IMR-90 (cell line): Measurements from ENCODE around the gene CREB1. TPM values are rescaled to one million over a fixed set of nuclear protein-coding genes. Genes with fewer than 3 reads are reported as not detected.

Experiments
- ATAC-seq: fragments of 200-7000 bp; cut with Tn5 transposase; 2 replicates; pipeline ENCODE4 v1.9.1; 2020; ENCODE audit warnings: low read depth, mild to moderate bottlenecking, moderate library complexity
- BruUV-seq: library from RNA; stranded (reverse); fragments of 400-500 nt; replicated peaks from 2 replicates; lab custom pipeline; 2021; lab: Mats Ljungman, UMichigan
- CTCF ChIA-PET: fragments of 300-600 bp; formaldehyde crosslinking; extraction: SDS; loops from one replicate; lab custom pipeline; 2021; ENCODE audit warnings: antibody characterized with exemption; lab: Yijun Ruan, JAX
- POLR2A ChIA-PET: fragments of 300-600 bp; sonication (Branson Sonifier 250); formaldehyde crosslinking; loops from one replicate; lab custom pipeline; 2022; ENCODE audit warnings: antibody characterized with exemption; ENCODE audit not compliant: unreplicated experiment; lab: Charles Lee
- DNase-seq: peaks from one replicate; pipeline ENCODE4 v3.0.0; 2013
- H2AFZ ChIP-seq: replicated peaks from 2 replicates; pipeline ENCODE3; 2013; ENCODE audit warnings: low read length, mild to moderate bottlenecking; ENCODE audit not compliant: poor library complexity
- H2AK5ac ChIP-seq: 2 replicates; pipeline ENCODE4 v1.6.1; 2013; ENCODE audit warnings: low read depth, low read length, inconsistent platforms
- H2AK9ac ChIP-seq: replicated peaks from 2 replicates; pipeline ENCODE3; 2013; ENCODE audit warnings: mild to moderate bottlenecking, low read depth, low read length, moderate library complexity; ENCODE audit not compliant: poor library complexity
- H2BK120ac ChIP-seq: 2 replicates; pipeline ENCODE4 v1.6.1; 2013; ENCODE audit warnings: low read depth, low read length, inconsistent platforms
- H2BK15ac ChIP-seq: 3 replicates; pipeline ENCODE4 v1.6.1; 2013; ENCODE audit warnings: low read depth, low read length, inconsistent platforms
- H2BK20ac ChIP-seq: 2 replicates; pipeline ENCODE4 v1.6.1; 2013; ENCODE audit warnings: low read depth, mild to moderate bottlenecking, inconsistent platforms, low read length, moderate library complexity
- H2BK5ac ChIP-seq: 2 replicates; pipeline ENCODE4 v1.6.1; 2013; ENCODE audit warnings: mild to moderate bottlenecking, low read depth, low read length, inconsistent platforms; ENCODE audit not compliant: poor library complexity, severe bottlenecking
- H3K14ac ChIP-seq: replicated peaks from 2 replicates; pipeline ENCODE4 v1.6.1; 2013; ENCODE audit warnings: low read depth, low read length, inconsistent platforms
- H3K18ac ChIP-seq: 2 replicates; pipeline ENCODE4 v1.6.1; 2013; ENCODE audit warnings: low read depth, low read length, control low read depth
- H3K23ac ChIP-seq: 2 replicates; pipeline ENCODE4 v1.6.1; 2013; ENCODE audit warnings: low read depth, low read length, inconsistent platforms
- H3K27ac ChIP-seq: 2 replicates; pipeline ENCODE4 v1.5.1; 2013; ENCODE audit warnings: mild to moderate bottlenecking, control low read depth, low read length; ENCODE audit not compliant: insufficient read depth
- H3K27me3 ChIP-seq: 2 replicates; pipeline ENCODE4 v1.6.1; 2013; ENCODE audit warnings: low read length; ENCODE audit not compliant: control insufficient read depth, insufficient read depth
- H3K36me3 ChIP-seq: 2 replicates; pipeline ENCODE4 v1.6.1; 2013; ENCODE audit warnings: low read length, mixed read lengths; ENCODE audit not compliant: control insufficient read depth, insufficient read depth
- H3K4ac ChIP-seq: 2 replicates; pipeline ENCODE4 v1.6.1; 2013; ENCODE audit warnings: low read depth, low read length, inconsistent platforms
- H3K4me1 ChIP-seq: 2 replicates; pipeline ENCODE4 v1.6.1; 2013; ENCODE audit warnings: low read length, mixed read lengths; ENCODE audit not compliant: control insufficient read depth, insufficient read depth
- H3K4me2 ChIP-seq: 2 replicates; pipeline ENCODE4 v1.6.1; 2013; ENCODE audit warnings: low read depth, mild to moderate bottlenecking, control low read depth, low read length, moderate library complexity
- H3K4me3 ChIP-seq: 2 replicates; pipeline ENCODE4 v1.5.1; 2013; ENCODE audit warnings: low read depth, mild to moderate bottlenecking, control low read depth, low read length, moderate library complexity; ENCODE audit not compliant: insufficient read depth
- H3K56ac ChIP-seq: 2 replicates; pipeline ENCODE4 v1.6.1; 2013; ENCODE audit warnings: low read length, inconsistent platforms; ENCODE audit not compliant: insufficient read depth; ENCODE audit errors: extremely low read depth
- H3K79me1 ChIP-seq, 2 experiments: 2 replicates each; pipeline ENCODE4 v1.6.1; 2013; ENCODE audit warnings: low read length in 2 of 2, inconsistent platforms in 1 of 2, low read depth in 1 of 2
- H3K9ac ChIP-seq: 2 replicates; pipeline ENCODE4 v1.6.1; 2013; ENCODE audit warnings: low read depth, low read length, control low read depth
- H3K9me1 ChIP-seq: 2 replicates; pipeline ENCODE4 v1.6.1; 2013; ENCODE audit warnings: low read length, inconsistent platforms; ENCODE audit not compliant: insufficient read depth
- H3K9me3 ChIP-seq: 2 replicates; pipeline ENCODE4 v1.6.1; 2013; ENCODE audit warnings: low read length; ENCODE audit not compliant: control insufficient read depth, insufficient read depth
- H4K20me1 ChIP-seq: 2 replicates; pipeline ENCODE4 v1.6.1; 2013; ENCODE audit warnings: low read length, inconsistent platforms; ENCODE audit not compliant: insufficient read depth
- H4K5ac ChIP-seq: 2 replicates; pipeline ENCODE4 v1.6.1; 2013; ENCODE audit warnings: mild to moderate bottlenecking, low read depth, low read length, control low read depth
- H4K8ac ChIP-seq, 2 experiments: 2 replicates each; pipeline ENCODE4 v1.6.1; 2013; ENCODE audit warnings: low read depth in 2 of 2, low read length in 2 of 2, control low read depth in 1 of 2, inconsistent platforms in 1 of 2
- H4K91ac ChIP-seq: 2 replicates; pipeline ENCODE4 v1.6.1; 2013; ENCODE audit warnings: low read depth, low read length, inconsistent platforms; ENCODE audit not compliant: insufficient read depth
- BHLHE40 ChIP-seq: fragments of 150-350 bp; IDR thresholded peaks from 2 replicates; pipeline ENCODE4 v1.6.1; 2016; ENCODE audit warnings: mild to moderate bottlenecking, low read depth, low read length
- CHD1 ChIP-seq: IDR thresholded peaks from 2 replicates; pipeline ENCODE4 v1.6.1; 2012; ENCODE audit warnings: low read depth, low read length, improper control_type of control experiment
- CTCF ChIP-seq: conservative IDR thresholded peaks from 2 replicates; pipeline ENCODE4 v1.5.1; 2012; ENCODE audit warnings: mild to moderate bottlenecking, low read depth, low read length, improper control_type of control experiment
- ELK1 ChIP-seq: fragments of 150-350 bp; IDR thresholded peaks from 2 replicates; pipeline ENCODE4 v1.6.1; 2016; ENCODE audit warnings: low read depth, mild to moderate bottlenecking, low read length, moderate library complexity, borderline replicate concordance
- FOS ChIP-seq: fragments of 150-350 bp; IDR thresholded peaks from 2 replicates; pipeline ENCODE4 v1.6.1; 2016; ENCODE audit warnings: low read depth, low read length
- MAFK ChIP-seq: IDR thresholded peaks from 2 replicates; pipeline ENCODE4 v1.6.1; 2012; ENCODE audit warnings: low read depth, low read length, improper control_type of control experiment
- MAZ ChIP-seq: IDR thresholded peaks from 2 replicates; pipeline ENCODE4 v1.6.1; 2012; ENCODE audit warnings: low read depth, mild to moderate bottlenecking, low read length, improper control_type of control experiment, moderate library complexity, borderline replicate concordance
- MXI1 ChIP-seq: IDR thresholded peaks from 2 replicates; pipeline ENCODE4 v1.6.1; 2012; ENCODE audit warnings: low read depth, mild to moderate bottlenecking, low read length, moderate library complexity, borderline replicate concordance
- NFE2L2 ChIP-seq: fragments of 150-350 bp; IDR thresholded peaks from 2 replicates; pipeline ENCODE4 v1.6.1; 2016; ENCODE audit warnings: low read depth, mild to moderate bottlenecking, low read length
- POLR2A ChIP-seq: IDR thresholded peaks from 2 replicates; pipeline ENCODE4 v1.6.1; 2012; ENCODE audit warnings: mild to moderate bottlenecking, low read depth, low read length
- RAD21 ChIP-seq: IDR thresholded peaks from 2 replicates; pipeline ENCODE4 v1.6.1; 2012; ENCODE audit warnings: low read length, improper control_type of control experiment
- RCOR1 ChIP-seq: IDR thresholded peaks from 2 replicates; pipeline ENCODE4 v1.6.1; 2012; ENCODE audit warnings: mild to moderate bottlenecking, low read length, improper control_type of control experiment; ENCODE audit not compliant: insufficient replicate concordance
- RFX5 ChIP-seq: IDR thresholded peaks from 2 replicates; pipeline ENCODE4 v1.8.0; 2012; ENCODE audit warnings: low read depth, mild to moderate bottlenecking, low read length, moderate library complexity
- SMC3 ChIP-seq: fragments of 150-350 bp; IDR thresholded peaks from 2 replicates; pipeline ENCODE4 v1.6.1; 2016; ENCODE audit warnings: low read depth, mild to moderate bottlenecking, antibody characterized with exemption, low read length, moderate library complexity
- USF2 ChIP-seq: fragments of 150-350 bp; IDR thresholded peaks from 2 replicates; pipeline ENCODE4 v1.6.1; 2017; ENCODE audit warnings: mild to moderate bottlenecking, antibody characterized with exemption, low read length, low read depth
- WGBS, 2 experiments: methylation state at CpG; one replicate each; pipeline versions ENCODE4 v1.1.5 to v1.1.7; 2013; ENCODE audit warnings: missing lambda C conversion rate in 2 of 2; ENCODE audit not compliant: insufficient read length in 1 of 2; ENCODE audit errors: extremely low coverage in 2 of 2; 5-methylcytosine and 5-hydroxymethylcytosine counted together
- dilution Hi-C: fragments of 300-500 bp; cut with HindIII; formaldehyde crosslinking; loops from one replicate; pipeline ENCODE4 v1.14.3; 2018; ENCODE audit warnings: low sequenced_read_pairs; ENCODE audit not compliant: unreplicated experiment
- in situ Hi-C: fragments of 300-500 bp; cut with MboI; formaldehyde crosslinking; loops from 3 replicates; pipeline ENCODE4 v1.14.3; 2019; ENCODE audit warnings: low sequenced_read_pairs, inconsistent platforms, mixed read lengths
- intact Hi-C: fragments of 100-400 bp; cut with micrococcal nuclease; formaldehyde crosslinking; loops from 2 replicates; pipeline ENCODE4 v1.10.0; 2022
- polyA plus RNA-seq, 3 experiments: library from polyadenylated mRNA; depleted of rRNA; stranded (reverse); fragments of >200 nt; gene quantifications; 2 replicates each; pipeline ENCODE4 v1.2.3, GENCODE V29; 2012; ENCODE audit warnings: low replicate concordance in 1 of 3
- total RNA-seq: library from RNA; depleted of rRNA; stranded (reverse); fragments of >200 nt; gene quantifications from 2 replicates; pipeline ENCODE4 v1.2.3, GENCODE V29; 2012

Gene CREB1
- total and polyA plus RNA-seq, 2 of the 4 experiments (the other 2 are of a cell fraction) = 22.4 to 94.5 TPM

- H2AK5ac ChIP-seq = no peak overlapping the region
- H2BK120ac ChIP-seq = no peak overlapping the region
- ChIA-PET CTCF (interaction anchor here (1.0 kb wide), 1 partner anchor 11 kb away, joined by 3 read pairs; no protein-coding TSS in a partner anchor), POLR2A (interaction anchor here (0.6 kb wide), 1 partner anchor 162 kb away, joined by 4 read pairs; no protein-coding TSS in a partner anchor)
- H4K5ac ChIP-seq = no peak overlapping the region
- no peak overlapping the region for H3K23ac ChIP-seq
- peak; percentile 43 for DNase-seq
- peaks cover 9% of the 10 kb centered on the region for H3K36me3 ChIP-seq
- no peak overlapping the region for H4K91ac ChIP-seq
- no peak overlapping the region for H2BK20ac ChIP-seq
- H3K79me1 ChIP-seq = peaks cover 20 to 39% of the 10 kb centered on the region in 2 experiments
- no peaks in the 10 kb centered on the region for H4K20me1 ChIP-seq
- no peak for ATAC-seq
- no peak overlapping the region for H2BK5ac ChIP-seq
- intact Hi-C loops = no loop called here
- peak overlapping the region in 1 of 2 experiments; percentile 14; a peak in 1 of 4 replicates for H4K8ac ChIP-seq
- H3K4me3 ChIP-seq = no peak overlapping the region
- dilution Hi-C loops = no loop called here
- no peak overlapping the region for H2AFZ ChIP-seq
- in situ Hi-C loops = no loop called here
- H3K9ac ChIP-seq = no peak overlapping the region
- H3K18ac ChIP-seq = no peak overlapping the region
- H3K9me3 ChIP-seq = no peaks in the 10 kb centered on the region
- peaks cover 21% of the 10 kb centered on the region for H3K9me1 ChIP-seq
- no peak overlapping the region for H3K4ac ChIP-seq
- H2BK15ac ChIP-seq = no peak overlapping the region
- H3K14ac ChIP-seq = no peak overlapping the region
- 80% methylated on average over 2 of the region's 6 CpGs; no CpG with 5 or more reads in 1 of the 2 experiments for WGBS, 2 experiments
- no peak overlapping the region for H3K56ac ChIP-seq
- H3K4me1 ChIP-seq = peaks cover 15% of the 10 kb centered on the region
- H3K27me3 ChIP-seq = no peaks in the 10 kb centered on the region
- no peak overlapping the region; the same call in 1 of the 2 replicates for H3K4me2 ChIP-seq
- BruUV-seq = no TSS peak
- no peak overlapping the region for H3K27ac ChIP-seq
- no peak overlapping the region for H2AK9ac ChIP-seq
- TF ChIP-seq RFX5 = no peak
- no peak for TF ChIP-seq ELK1
- no peak for TF ChIP-seq CHD1
- TF ChIP-seq USF2 = no peak
- no peak for TF ChIP-seq MAZ
- no peak for TF ChIP-seq NFE2L2
- TF ChIP-seq BHLHE40 = no peak
- TF ChIP-seq POLR2A = no peak
- no peak for TF ChIP-seq FOS
- TF ChIP-seq RAD21 = no peak
- TF ChIP-seq SMC3 = no peak
- TF ChIP-seq MXI1 = no peak
- TF ChIP-seq RCOR1 = no peak
- no peak for TF ChIP-seq CTCF
- no peak for TF ChIP-seq MAFK
Measured at GRCh38 chr2:207561386-207562080, 31.8 kb downstream of the CREB1 start.
